D721Med (cell line): Measurements from ENCODE around the gene EIF2B4.

Source experiments
- DNase-seq: peaks from one replicate; pipeline ENCODE4 v3.0.0; 2011; ENCODE audit warnings: low spot score; ENCODE audit not compliant: insufficient read length
- FAIRE-seq: peaks from 2 replicates; lab custom pipeline; 2011; peaks lifted over from hg19 to GRCh38; lab: Jason Lieb, UNC
- TF ChIP-seq, protein P1 (sequence below): IDR thresholded peaks from 2 replicates; pipeline ENCODE4 v1.5.1; 2012; ENCODE audit warnings: mild to moderate bottlenecking, control low read depth; ENCODE audit not compliant: insufficient read depth; ENCODE audit errors: missing control alignments

EIF2B4 gene

DNA sequence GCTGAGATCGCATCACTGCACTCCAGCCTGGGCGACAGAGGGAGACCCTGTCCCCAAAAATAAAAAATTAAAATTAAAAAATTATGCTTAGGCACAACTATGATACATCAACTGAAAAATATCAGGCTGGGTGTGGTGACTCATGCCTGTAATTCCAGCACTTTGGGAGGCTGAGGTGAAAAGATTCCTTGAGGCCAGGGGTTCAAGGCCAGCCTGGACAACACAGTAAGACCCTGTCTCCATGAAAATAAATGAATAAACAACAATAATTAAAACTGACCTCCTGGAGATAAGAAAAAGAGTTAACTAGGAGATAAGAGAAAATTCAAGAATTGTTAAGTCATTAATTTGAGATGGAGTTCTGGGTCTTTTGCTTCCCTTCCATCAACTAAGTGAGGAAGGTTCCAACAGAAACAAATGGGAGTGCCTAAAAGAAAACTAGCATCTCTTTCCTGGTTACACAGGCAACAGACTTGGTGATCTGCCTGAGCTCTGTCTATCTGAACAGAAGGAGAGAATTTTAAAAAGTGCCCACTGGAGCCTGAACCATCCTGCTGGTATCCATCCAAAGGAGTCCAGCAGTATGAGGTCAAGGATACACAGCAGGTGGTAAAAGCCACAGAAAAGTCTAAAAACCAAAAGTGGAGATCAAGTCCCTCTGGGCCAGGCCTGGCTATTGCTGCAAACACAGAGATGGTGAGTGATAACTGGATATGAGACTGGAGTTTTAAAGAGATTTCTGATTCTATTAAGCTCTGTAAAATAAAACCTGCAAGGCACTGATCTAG lies 30.4 kb upstream of the EIF2B4 start:
- FAIRE-seq = no peak

DNA sequence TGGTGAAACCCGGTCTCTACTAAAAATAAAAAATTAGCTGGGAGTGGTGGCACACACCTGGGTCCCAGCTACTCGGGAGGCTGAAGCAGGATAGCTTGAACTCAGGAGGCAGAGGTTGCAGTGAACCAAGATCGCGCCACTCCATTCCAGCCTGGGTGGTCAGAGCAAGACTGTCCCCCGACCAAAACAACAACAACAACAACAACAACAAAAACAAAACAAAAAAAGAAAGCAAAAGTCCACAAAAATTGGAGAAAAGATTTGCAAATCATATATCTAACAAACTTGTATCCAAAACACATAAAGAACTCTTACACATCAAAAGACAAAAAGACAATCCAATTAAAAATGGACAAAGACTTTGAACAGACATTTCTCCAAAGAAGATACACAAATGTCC lies 28.8 kb upstream of the EIF2B4 start:
- FAIRE-seq (no peak), DNase-seq (no peak)
- TF ChIP-seq, protein P1, sequence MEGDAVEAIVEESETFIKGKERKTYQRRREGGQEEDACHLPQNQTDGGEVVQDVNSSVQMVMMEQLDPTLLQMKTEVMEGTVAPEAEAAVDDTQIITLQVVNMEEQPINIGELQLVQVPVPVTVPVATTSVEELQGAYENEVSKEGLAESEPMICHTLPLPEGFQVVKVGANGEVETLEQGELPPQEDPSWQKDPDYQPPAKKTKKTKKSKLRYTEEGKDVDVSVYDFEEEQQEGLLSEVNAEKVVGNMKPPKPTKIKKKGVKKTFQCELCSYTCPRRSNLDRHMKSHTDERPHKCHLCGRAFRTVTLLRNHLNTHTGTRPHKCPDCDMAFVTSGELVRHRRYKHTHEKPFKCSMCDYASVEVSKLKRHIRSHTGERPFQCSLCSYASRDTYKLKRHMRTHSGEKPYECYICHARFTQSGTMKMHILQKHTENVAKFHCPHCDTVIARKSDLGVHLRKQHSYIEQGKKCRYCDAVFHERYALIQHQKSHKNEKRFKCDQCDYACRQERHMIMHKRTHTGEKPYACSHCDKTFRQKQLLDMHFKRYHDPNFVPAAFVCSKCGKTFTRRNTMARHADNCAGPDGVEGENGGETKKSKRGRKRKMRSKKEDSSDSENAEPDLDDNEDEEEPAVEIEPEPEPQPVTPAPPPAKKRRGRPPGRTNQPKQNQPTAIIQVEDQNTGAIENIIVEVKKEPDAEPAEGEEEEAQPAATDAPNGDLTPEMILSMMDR = no peak

More for the DNA sequence above, 30.4 kb upstream of the EIF2B4 start:
- DNase-seq = no peak
- TF ChIP-seq, protein P1 = no peak

DNA sequence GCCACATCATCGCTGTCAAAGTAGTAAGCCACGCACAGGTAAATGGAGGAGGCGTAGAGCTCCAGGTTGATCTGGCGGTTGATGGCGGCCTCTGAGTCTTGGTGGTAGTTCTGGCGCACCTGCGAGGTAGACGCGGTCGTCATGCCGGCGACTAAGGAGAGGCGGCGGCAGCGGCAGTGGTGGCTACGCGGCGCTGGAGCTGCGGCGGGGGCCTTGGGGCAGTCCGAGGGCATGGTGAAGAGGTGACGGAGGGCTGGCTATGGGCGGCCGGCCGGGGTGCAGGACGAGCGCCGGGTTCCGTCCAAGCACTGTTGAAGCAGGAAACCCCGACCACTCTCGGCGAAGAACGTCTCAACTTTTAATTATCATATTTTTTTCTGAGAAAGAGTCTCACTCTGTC lies 23.1 kb upstream of the EIF2B4 start:
- DNase-seq = no peak
- TF ChIP-seq, protein P1 = no peak
- FAIRE-seq = no peak

DNA sequence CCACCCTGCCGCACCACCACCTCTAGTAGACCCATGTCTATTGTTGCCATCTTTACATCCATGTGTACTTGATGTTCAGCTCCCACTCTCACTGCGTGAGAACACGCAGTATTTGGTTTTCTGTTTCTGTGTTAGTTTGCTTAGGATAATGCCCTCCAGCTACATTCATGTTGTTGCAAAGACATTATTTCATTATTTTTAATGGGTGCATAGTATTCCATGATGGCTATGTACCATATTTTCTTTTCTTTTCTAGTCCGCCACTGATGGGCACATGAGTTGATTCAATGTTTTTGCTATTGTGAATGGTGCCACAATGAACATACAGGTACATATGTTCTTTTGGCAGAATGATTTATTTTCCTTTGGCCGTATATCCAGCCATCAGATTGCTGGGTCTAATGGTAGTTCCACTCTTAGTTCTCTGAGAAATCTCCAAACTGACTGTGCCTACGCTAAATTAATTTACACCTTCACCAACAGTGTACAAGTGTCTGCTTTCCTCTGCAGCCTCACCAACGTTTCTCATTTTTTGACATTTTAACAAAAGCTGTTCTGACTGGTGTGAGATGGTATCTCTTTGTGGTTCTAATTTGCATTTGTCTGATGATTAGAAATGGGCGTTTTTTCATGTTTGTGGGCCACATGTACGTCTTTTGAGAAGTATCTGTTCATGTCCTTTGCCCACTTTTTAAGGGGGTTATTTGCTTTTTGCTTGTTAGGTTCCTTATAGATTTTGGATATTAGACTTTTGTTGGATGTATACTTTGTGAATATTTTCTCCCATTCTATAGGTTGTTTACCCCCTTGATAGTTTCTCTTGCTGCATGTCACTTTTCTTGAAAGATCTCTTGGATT lies 20.9 kb upstream of the EIF2B4 start:
- DNase-seq (no peak), FAIRE-seq (no peak)
- TF ChIP-seq, protein P1 = no peak

DNA sequence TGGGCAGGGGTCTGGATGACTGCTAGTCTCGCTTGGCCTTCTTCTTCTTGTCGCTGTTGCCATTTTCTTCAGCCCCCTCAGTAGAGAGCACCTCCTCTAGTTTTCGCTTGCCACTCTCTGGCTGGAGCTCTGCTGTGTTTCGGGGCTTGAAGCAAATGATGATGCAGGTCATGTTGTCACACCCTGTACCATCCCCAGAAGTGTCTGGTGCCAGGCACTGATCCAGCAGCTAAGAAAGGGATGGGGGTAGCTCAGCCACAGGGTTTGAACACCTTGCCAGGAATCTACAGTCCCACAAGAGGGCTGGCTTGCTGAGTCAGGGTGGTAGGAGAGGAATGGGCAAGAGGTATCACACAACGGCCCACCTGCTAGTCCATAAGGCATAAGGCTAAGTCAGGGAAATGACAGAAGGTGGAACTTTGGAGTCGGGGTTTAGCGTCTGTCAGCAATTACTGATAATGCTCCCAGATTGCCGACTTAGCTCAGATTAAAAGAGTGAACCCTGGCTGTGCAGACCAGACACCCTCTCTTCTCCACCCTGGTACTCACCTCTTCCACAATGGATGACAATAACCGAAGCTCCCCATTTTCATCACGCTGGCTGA lies 11.5 kb upstream of the EIF2B4 start:
- TF ChIP-seq, protein P1 = no peak
- FAIRE-seq (peak; percentile 98), DNase-seq (peak; percentile 38)

DNA sequence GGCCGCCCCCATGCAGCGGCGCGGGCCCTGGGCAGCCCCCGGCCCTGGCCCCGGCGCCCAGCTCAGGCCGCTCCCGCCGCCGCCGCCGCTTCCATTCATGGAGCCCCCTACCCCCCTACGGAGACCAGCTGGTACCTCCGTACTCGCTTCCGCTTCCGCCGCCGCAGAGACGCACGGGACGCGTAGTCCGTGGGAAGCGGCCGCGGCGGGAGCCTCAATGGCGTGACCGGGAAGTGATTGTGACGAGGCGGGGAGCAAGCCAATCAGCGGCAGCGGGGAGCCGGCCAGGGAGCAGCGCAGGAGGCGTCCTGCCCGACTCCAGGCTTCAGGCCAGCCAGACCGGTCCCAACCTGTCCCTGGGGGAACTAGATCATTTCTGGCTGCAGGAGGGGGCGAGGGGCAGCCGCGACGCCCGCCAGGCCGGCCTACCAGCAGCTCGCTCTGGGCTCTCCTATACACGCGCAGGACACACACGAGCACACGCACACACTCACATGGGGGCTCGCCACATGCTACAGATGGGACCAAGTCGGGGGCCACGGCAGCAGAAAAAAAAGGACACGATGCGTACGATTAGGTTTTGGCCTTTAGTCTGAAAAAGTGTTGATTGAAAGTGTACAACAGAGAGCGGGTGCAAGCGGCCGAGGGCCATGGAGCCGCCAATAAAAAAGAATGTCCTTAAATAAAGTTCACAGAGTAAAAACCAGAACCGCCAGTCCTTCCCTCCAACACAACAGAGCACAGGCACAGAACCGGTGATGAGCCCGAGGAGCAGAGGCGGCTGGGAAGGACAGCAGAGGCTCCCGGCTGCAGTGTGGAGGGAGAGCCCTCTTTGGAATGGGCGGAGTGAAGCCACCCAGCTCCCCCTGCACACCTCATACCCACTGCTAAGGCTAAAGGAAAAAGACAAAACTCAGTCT lies 10.7 kb upstream of the EIF2B4 start, which contains the start of gene ZNF513:
Gene ZNF513, minus strand, starts transcription at position 109 of the 920 bp plus-strand sequence. CDS start 208 bp downstream, outside the sequence.
- FAIRE-seq (no peak), DNase-seq (peak; percentile 56)

More for the DNA sequence above, 10.7 kb upstream of the EIF2B4 start, which contains the start of gene ZNF513:
- TF ChIP-seq, protein P1 = no peak
